Measurements from ENCODE around the gene SAV1.
A peak's percentile ranks its signal among the peaks of the same experiment; 100 is the strongest.
"Not testable (repeated sequence)": the region's sequence is repeated elsewhere in the genome, so short reads cannot be mapped to it uniquely, and the experiment has no call there.

The SAV1 gene

DNA sequence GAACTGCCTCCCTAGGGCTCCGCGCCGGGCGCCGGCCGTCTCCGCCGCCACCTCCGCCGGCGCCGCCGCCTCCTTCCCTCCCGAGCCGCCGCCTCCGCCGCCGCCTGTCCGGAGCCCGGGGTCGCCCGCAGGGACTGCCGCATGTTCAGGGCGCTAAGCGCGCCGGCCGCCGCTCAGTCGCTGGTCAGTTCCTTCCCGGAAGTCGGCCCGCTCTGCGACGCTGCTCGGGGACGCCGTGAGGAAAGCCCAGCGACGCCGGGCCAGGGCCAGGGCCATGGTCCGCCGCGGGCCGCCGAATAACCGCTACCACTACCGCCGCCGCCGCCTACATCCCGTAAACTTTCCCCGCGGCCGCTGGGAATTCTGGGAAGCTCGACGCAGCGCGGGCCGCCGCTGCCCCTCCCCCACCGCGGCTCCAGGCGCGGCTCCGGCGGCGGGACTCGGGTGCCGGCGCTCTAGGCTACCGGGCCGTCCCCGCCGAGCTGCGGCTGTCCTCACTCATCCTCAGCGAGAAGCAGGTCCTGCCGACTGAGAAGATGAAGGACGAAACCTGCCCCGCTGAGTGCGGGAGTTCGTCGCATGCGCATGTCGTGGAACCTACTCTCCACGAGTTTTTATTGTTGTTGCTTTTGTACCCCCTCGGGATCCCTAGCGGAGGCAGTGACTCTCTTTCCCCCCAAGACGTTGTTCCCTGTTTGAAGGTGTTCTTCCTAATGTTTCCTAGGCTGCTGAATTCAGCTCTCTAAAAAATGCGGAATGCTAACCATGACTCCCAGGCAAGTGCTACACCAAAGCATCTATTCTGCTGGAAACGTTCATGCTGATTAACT lies at the start of gene SAV1:
TSS of gene SAV1 (minus strand) at position 311 of the 830 bp plus-strand sequence. CDS start 339 bp downstream, outside the sequence.
- no CpG with 5 or more reads among the region's 92 CpGs for WGBS (ENCODE audit: insufficient coverage, insufficient read length)
- Histone ChIP-seq H3K27me3 (ENCODE audit: control insufficient read depth, insufficient read depth, low read length) (no peaks in the 10 kb centered on the region), H3K9me3 (ENCODE audit: control insufficient read depth, insufficient read depth, low read length) (no peaks in the 10 kb centered on the region), H3K27ac (ENCODE audit: low read length) (no peak within 1 kb of the TSS), H3K4me3 (ENCODE audit: low read length) (peak within 1 kb of the TSS; percentile 66), H3K4me1 (ENCODE audit: control insufficient read depth, insufficient read depth, low read length) (peaks cover 4% of the 10 kb centered on the region; the same call in 1 of the 2 replicates), H3K36me3 (ENCODE audit: control insufficient read depth, insufficient read depth, low read length) (no peaks in the 10 kb centered on the region)
- no peak for DNase-seq (ENCODE audit: low read depth, low spot score)

DNA sequence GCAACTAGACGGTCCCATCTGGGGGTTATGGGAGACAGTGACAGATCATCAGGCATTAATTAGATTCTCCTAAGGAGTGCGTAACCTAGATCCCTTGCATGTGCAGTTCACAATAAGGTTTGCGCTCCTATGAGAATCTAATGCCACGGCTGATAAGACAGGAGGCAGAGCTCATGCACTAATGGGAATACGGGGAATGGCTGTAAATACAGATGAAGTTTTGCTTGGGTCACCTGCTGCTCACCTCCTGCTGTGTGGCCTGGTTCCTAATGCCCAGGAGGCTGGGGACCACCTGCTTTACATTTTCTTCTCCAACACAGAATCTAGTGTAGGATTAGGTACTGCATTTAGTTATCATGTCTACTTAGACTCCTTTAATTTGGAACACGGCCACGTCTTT lies 49.7 kb upstream of the SAV1 start:
- H3K4me1 ChIP-seq (ENCODE audit: control insufficient read depth, insufficient read depth, low read length), result no peaks in the 10 kb centered on the region
- no CpG with 5 or more reads among the region's 7 CpGs for WGBS (ENCODE audit: insufficient coverage, insufficient read length)
- H3K9me3 ChIP-seq (ENCODE audit: control insufficient read depth, insufficient read depth, low read length), result no peaks in the 10 kb centered on the region
- DNase-seq (ENCODE audit: low read depth, low spot score), result no peak
- no peak overlapping the region for H3K4me3 ChIP-seq (ENCODE audit: low read length)
- H3K27ac ChIP-seq (ENCODE audit: low read length), result no peak overlapping the region
- H3K36me3 ChIP-seq (ENCODE audit: control insufficient read depth, insufficient read depth, low read length), result no peaks in the 10 kb centered on the region
- no peaks in the 10 kb centered on the region for H3K27me3 ChIP-seq (ENCODE audit: control insufficient read depth, insufficient read depth, low read length)

DNA sequence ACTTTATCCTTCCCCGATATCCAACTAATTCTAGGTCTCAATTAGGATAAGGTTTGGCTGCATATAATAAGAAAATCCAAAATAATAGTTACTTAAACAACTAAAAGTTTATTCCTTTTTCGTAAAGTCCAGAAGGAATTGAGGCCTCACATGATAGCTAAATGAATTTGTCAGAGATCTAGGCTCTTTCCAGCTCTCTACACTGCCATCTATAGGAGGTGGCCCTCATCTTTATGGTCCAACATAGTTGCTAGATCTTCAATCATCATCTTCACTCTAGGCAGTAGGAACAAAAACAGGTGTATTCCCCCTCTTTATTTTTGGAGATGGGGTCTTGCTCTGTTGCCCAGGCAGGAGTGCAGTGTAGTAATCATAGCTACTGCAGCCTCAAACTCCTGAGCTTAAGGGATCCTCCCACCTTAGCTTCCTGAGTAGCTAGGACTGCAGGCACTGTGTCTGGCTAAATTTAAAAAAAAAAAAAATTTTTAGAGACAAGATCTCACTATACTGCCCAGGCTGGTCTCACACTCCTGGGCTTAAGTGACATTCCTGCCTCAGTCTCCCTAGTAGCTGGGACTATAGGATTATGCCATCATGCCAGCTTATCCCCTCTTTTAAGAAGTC lies 46.5 kb upstream of the SAV1 start:
- no CpG with 5 or more reads among the region's 2 CpGs for WGBS (ENCODE audit: insufficient coverage, insufficient read length)
- Histone ChIP-seq H3K36me3 (ENCODE audit: control insufficient read depth, insufficient read depth, low read length) (no peaks in the 10 kb centered on the region), H3K27ac (ENCODE audit: low read length) (no peak overlapping the region), H3K4me1 (ENCODE audit: control insufficient read depth, insufficient read depth, low read length) (no peaks in the 10 kb centered on the region), H3K4me3 (ENCODE audit: low read length) (no peak overlapping the region), H3K27me3 (ENCODE audit: control insufficient read depth, insufficient read depth, low read length) (no peaks in the 10 kb centered on the region), H3K9me3 (ENCODE audit: control insufficient read depth, insufficient read depth, low read length) (no peaks in the 10 kb centered on the region)
- DNase-seq (ENCODE audit: low read depth, low spot score), result no peak

DNA sequence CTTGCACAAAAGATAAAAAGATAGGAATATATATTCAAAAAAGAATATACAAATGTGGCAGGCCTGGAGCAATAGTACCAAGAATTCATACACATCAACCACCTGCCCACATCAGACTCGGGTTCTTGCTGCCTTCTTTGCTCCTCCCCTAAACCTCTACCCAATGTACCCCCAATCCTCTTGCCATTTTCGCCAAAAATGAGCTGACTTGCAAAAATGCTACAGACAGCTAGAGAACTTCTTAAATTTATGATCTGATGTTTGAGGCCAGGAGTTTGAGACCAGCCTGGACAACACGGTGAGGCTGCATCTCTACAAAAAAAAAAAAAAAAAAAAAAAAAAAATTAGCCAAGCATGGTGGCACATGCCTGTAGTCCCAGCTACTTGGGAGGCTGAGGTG lies 42.9 kb upstream of the SAV1 start:
- DNase-seq (ENCODE audit: low read depth, low spot score), result no peak
- no CpG with 5 or more reads among the region's 3 CpGs for WGBS (ENCODE audit: insufficient coverage, insufficient read length)
- Histone ChIP-seq H3K36me3 (ENCODE audit: control insufficient read depth, insufficient read depth, low read length) (no peaks in the 10 kb centered on the region), H3K9me3 (ENCODE audit: control insufficient read depth, insufficient read depth, low read length) (no peaks in the 10 kb centered on the region), H3K27me3 (ENCODE audit: control insufficient read depth, insufficient read depth, low read length) (no peaks in the 10 kb centered on the region), H3K4me1 (ENCODE audit: control insufficient read depth, insufficient read depth, low read length) (no peaks in the 10 kb centered on the region), H3K27ac (ENCODE audit: low read length) (no peak overlapping the region), H3K4me3 (ENCODE audit: low read length) (no peak overlapping the region)

DNA sequence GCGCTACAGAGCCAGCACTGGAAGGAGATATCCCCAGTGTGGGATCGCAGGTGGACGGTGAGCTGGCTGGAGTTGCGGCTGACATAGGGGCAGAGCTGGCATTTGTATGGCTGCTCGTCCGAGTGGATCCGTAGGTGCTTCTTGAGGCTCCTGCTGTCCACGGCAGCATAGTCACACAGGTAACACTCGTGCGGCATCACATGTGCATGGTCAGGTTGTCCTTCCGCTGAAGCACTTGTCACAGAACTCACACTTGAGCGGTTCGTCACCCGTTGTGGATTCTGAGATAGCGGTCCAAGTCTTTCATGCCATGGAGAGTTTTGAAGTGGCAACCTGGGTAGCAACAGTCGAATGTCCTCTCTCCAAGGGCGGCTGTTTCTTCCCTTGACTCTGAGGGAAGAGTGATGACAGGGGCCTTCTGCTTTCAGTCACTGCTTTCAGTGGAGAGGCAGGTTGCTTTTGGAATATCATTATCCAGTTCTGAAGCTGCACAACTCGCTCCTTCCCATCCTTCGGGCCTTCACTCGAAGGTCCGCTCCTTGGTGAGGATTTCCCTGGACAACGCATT lies 37.0 kb upstream of the SAV1 start:
- DNase-seq (ENCODE audit: low read depth, low spot score), result no peak
- no CpG with 5 or more reads among the region's 22 CpGs for WGBS (ENCODE audit: insufficient coverage, insufficient read length)
- Histone ChIP-seq H3K4me3 (ENCODE audit: low read length) (no peak overlapping the region), H3K27me3 (ENCODE audit: control insufficient read depth, insufficient read depth, low read length) (no peaks in the 10 kb centered on the region), H3K27ac (ENCODE audit: low read length) (no peak overlapping the region), H3K36me3 (ENCODE audit: control insufficient read depth, insufficient read depth, low read length) (no peaks in the 10 kb centered on the region), H3K4me1 (ENCODE audit: control insufficient read depth, insufficient read depth, low read length) (no peaks in the 10 kb centered on the region), H3K9me3 (ENCODE audit: control insufficient read depth, insufficient read depth, low read length) (no peaks in the 10 kb centered on the region)

DNA sequence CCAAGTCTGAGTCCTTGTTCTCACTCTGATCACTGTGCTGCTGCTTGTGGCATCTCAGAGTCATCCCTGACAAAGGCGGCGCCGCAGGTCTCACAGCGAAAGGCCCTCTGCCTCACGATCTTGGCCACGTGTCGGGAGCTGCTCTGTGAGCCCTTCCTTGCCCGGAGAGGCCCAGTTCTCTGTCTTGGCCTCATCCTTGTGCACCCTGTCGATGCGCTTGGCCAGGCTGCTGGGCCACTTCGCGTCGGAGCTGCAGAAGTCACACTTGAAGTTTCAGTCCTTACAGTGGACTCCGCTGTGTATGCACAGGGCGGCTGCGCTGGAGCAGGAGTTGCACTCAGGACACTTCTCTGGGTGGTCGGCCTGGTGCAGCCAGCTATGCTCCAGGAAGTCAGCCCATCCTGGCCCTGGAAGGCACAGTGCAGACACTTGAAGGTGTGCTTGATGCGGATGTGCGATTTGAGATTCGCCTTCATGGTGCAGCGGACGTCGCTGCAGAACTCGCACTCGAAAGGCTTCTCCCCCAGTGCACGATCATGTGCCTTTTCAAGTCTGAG lies 36.4 kb upstream of the SAV1 start:
- Histone ChIP-seq H3K9me3 (ENCODE audit: control insufficient read depth, insufficient read depth, low read length) (no peaks in the 10 kb centered on the region), H3K4me1 (ENCODE audit: control insufficient read depth, insufficient read depth, low read length) (no peaks in the 10 kb centered on the region), H3K27ac (ENCODE audit: low read length) (no peak overlapping the region), H3K27me3 (ENCODE audit: control insufficient read depth, insufficient read depth, low read length) (no peaks in the 10 kb centered on the region), H3K4me3 (ENCODE audit: low read length) (no peak overlapping the region), H3K36me3 (ENCODE audit: control insufficient read depth, insufficient read depth, low read length) (no peaks in the 10 kb centered on the region)
- DNase-seq (ENCODE audit: low read depth, low spot score), result no peak
- WGBS (ENCODE audit: insufficient coverage, insufficient read length), result no CpG with 5 or more reads among the region's 26 CpGs

DNA sequence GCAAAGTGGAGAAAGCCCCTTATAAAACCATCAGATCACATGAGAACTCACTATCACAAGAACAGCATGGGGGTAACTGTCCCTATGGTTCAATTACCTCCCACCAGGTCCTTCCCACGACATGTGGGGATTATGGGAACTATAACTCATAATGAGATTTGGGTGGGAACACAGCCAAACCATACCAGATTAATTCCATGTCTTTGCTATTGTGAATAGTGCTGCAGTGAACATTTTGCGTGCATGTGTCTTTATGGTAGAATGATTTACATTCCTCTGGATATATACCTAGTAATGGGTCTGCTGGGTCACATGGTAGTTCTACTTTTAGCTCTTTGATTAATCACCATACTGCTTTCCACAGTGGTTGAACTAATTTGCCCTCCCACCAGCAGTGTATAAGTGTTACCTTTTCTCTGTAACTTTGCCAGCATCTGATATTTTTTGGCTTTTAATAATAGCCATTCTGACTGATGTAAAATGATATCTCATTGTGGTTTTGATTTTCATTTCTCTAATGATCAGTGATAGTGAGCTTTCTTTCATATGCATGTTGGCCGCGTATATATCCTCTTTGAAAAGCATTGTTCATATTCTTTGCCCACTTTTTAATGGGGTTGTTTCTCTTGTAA lies 29.7 kb upstream of the SAV1 start:
- Histone ChIP-seq H3K27me3 (ENCODE audit: control insufficient read depth, insufficient read depth, low read length) (no peaks in the 10 kb centered on the region), H3K9me3 (ENCODE audit: control insufficient read depth, insufficient read depth, low read length) (peaks cover 5% of the 10 kb centered on the region), H3K27ac (ENCODE audit: low read length) (no peak overlapping the region), H3K36me3 (ENCODE audit: control insufficient read depth, insufficient read depth, low read length) (no peaks in the 10 kb centered on the region), H3K4me3 (ENCODE audit: low read length) (no peak overlapping the region), H3K4me1 (ENCODE audit: control insufficient read depth, insufficient read depth, low read length) (no peaks in the 10 kb centered on the region)
- WGBS (ENCODE audit: insufficient coverage, insufficient read length), result no CpG with 5 or more reads among the region's 4 CpGs
- DNase-seq (ENCODE audit: low read depth, low spot score), result no peak

DNA sequence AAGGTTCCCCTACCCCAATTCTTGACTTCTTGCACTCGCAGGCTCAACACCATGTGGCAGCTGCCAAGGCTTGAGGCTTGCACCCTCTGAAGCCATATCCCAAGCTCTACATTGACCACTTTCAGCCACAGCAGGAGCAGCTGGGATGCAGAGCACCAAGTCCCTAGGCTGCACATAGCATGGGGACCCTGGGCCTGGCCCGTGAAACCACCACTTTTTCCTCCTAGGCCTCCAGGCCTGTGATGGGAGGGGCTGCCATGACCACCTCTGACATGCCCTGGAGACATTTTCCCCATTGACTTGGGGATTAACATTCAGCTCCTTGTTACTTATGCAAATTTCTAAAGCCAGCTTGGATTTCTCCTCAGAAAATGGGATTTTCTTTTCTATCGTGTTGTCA lies 26.2 kb upstream of the SAV1 start:
- H3K4me3 ChIP-seq (ENCODE audit: low read length); DNase-seq (ENCODE audit: low read depth, low spot score); H3K36me3 ChIP-seq (ENCODE audit: control insufficient read depth, insufficient read depth, low read length); H3K27ac ChIP-seq (ENCODE audit: low read length); H3K4me1 ChIP-seq (ENCODE audit: control insufficient read depth, insufficient read depth, low read length); H3K27me3 ChIP-seq (ENCODE audit: control insufficient read depth, insufficient read depth, low read length); H3K9me3 ChIP-seq (ENCODE audit: control insufficient read depth, insufficient read depth, low read length): not testable (repeated sequence)
- WGBS (ENCODE audit: insufficient coverage, insufficient read length), result no CpG with 5 or more reads among the region's 3 CpGs

DNA sequence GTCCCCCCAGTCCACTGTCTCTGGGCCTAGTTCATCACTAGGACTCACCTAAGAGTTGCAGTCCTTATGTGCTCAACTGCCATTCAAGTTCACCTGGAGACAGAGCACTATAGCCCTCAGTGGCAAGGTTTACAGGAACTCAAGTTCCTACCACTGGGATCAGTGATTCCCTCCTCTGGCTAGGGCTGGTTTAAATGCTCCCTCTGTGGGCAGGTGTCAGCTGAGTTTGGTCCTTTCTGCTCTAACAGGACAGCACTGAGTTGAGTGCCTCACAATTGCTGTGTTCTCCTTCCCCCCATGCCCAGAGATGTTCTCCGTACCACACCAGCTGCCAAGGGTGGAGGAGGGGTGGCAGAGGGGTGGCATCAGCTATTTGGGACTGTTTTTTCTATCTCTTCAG lies 20.8 kb upstream of the SAV1 start:
- no peak overlapping the region for H3K27ac ChIP-seq (ENCODE audit: low read length)
- H3K4me1 ChIP-seq (ENCODE audit: control insufficient read depth, insufficient read depth, low read length), result no peaks in the 10 kb centered on the region
- H3K9me3 ChIP-seq (ENCODE audit: control insufficient read depth, insufficient read depth, low read length), result peaks cover 2% of the 10 kb centered on the region
- H3K4me3 ChIP-seq (ENCODE audit: low read length), result no peak overlapping the region
- WGBS (ENCODE audit: insufficient coverage, insufficient read length), result no CpG with 5 or more reads among the region's 1 CpG
- DNase-seq (ENCODE audit: low read depth, low spot score), result no peak
- no peaks in the 10 kb centered on the region for H3K36me3 ChIP-seq (ENCODE audit: control insufficient read depth, insufficient read depth, low read length)
- no peaks in the 10 kb centered on the region for H3K27me3 ChIP-seq (ENCODE audit: control insufficient read depth, insufficient read depth, low read length)

DNA sequence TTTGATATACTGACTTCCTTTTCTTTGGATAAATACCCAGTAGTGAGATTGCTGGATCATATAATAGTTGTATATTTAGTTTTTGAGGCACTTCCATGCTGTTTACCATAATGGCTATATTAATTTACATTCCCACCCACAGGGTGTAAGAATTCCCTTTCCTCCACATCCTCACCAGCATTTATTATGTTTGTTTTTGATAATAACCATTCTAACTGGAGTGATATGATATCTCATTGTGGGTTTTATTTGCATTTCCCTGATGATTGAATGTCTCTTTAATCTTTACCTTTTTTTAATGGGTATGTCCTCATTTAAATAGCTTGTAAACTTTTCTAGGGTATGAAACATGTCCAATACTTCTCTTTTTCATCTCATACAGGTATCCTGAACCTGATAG lies 11.6 kb upstream of the SAV1 start:
- Histone ChIP-seq H3K27ac (ENCODE audit: low read length) (no peak overlapping the region), H3K4me1 (ENCODE audit: control insufficient read depth, insufficient read depth, low read length) (no peaks in the 10 kb centered on the region), H3K4me3 (ENCODE audit: low read length) (no peak overlapping the region), H3K27me3 (ENCODE audit: control insufficient read depth, insufficient read depth, low read length) (no peaks in the 10 kb centered on the region), H3K36me3 (ENCODE audit: control insufficient read depth, insufficient read depth, low read length) (no peaks in the 10 kb centered on the region), H3K9me3 (ENCODE audit: control insufficient read depth, insufficient read depth, low read length) (no peaks in the 10 kb centered on the region)
- DNase-seq (ENCODE audit: low read depth, low spot score), result no peak
